HepG2 (cell line): ENCODE results near the gene KCNQ5.

Experiments used
- CREM ChIP-seq, 2 experiments: sonication (generic) in 1 of 2; formaldehyde crosslinking in 1 of 2; IDR thresholded peaks; 2 replicates each; pipeline versions ENCODE4 v1.4.0 to v1.6.1; 2016 to 2020; ENCODE audit warnings: antibody characterized with exemption in 1 of 2, mild to moderate bottlenecking in 1 of 2, missing genetic modification reagents in 1 of 2
- ESRRA ChIP-seq: sonication (generic); formaldehyde crosslinking; IDR thresholded peaks from 2 replicates; pipeline ENCODE4 v1.5.1; 2020; ENCODE audit warnings: mild to moderate bottlenecking, low read depth, missing genetic modification reagents
- JUNB ChIP-seq: sonication (generic); formaldehyde crosslinking; IDR thresholded peaks from 2 replicates; pipeline ENCODE4 v1.8.0; 2022; ENCODE audit warnings: missing genetic modification reagents, mild to moderate bottlenecking, borderline replicate concordance
- RAD51 ChIP-seq: fragments of 450-650 bp; IDR thresholded peaks from 2 replicates; pipeline ENCODE4 v1.6.1; 2016; ENCODE audit warnings: borderline replicate concordance
- REPIN1 ChIP-seq: sonication (generic); formaldehyde crosslinking; IDR thresholded peaks from 2 replicates; pipeline ENCODE4 v1.8.0; 2022; ENCODE audit warnings: missing genetic modification reagents, low read depth, mild to moderate bottlenecking, borderline replicate concordance
- ZBTB21 ChIP-seq: sonication (generic); formaldehyde crosslinking; IDR thresholded peaks from 2 replicates; pipeline ENCODE4 v1.4.0; 2020; ENCODE audit warnings: missing genetic modification reagents
- ZBTB3 ChIP-seq: sonication (generic); formaldehyde crosslinking; IDR thresholded peaks from 2 replicates; pipeline ENCODE4 v1.4.0; 2020; ENCODE audit warnings: low read depth, mild to moderate bottlenecking, moderate library complexity, missing genetic modification reagents, borderline replicate concordance
- ZFY ChIP-seq: sonication (generic); formaldehyde crosslinking; IDR thresholded peaks from 2 replicates; pipeline ENCODE4 v1.4.0; 2020; ENCODE audit warnings: missing genetic modification reagents
- TF ChIP-seq, protein P1 (sequence below): IDR thresholded peaks from 2 replicates; pipeline ENCODE4 v1.6.1; 2012; ENCODE audit warnings: inconsistent platforms
- TF ChIP-seq, protein P2 (sequence below), 2 experiments: sonication (generic) in 1 of 2; formaldehyde crosslinking in 1 of 2; IDR thresholded peaks; 2 replicates each; pipeline versions ENCODE4 v1.5.1 to v1.6.1; 2011 to 2020; ENCODE audit warnings: borderline replicate concordance in 1 of 2, low read depth in 1 of 2, low read length in 1 of 2, mild to moderate bottlenecking in 1 of 2, missing genetic modification reagents in 1 of 2, moderate library complexity in 1 of 2

- TF ChIP-seq ZBTB21 (CRISPR knock-in tag) (no peak), RAD51 (no peak), JUNB (no peak), ZBTB3 (CRISPR knock-in tag) (no peak), REPIN1 (CRISPR knock-in tag) (no peak), ZFY (no peak), CREM (IDR thresholded peaks at IDR 0.05) (no peak), CREM (CRISPR knock-in tag; IDR thresholded peaks at IDR 0.05) (no peak), ESRRA (CRISPR knock-in tag) (no peak)
- TF ChIP-seq, protein P1, sequence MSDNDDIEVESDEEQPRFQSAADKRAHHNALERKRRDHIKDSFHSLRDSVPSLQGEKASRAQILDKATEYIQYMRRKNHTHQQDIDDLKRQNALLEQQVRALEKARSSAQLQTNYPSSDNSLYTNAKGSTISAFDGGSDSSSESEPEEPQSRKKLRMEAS: no peak
- TF ChIP-seq, protein P2, sequence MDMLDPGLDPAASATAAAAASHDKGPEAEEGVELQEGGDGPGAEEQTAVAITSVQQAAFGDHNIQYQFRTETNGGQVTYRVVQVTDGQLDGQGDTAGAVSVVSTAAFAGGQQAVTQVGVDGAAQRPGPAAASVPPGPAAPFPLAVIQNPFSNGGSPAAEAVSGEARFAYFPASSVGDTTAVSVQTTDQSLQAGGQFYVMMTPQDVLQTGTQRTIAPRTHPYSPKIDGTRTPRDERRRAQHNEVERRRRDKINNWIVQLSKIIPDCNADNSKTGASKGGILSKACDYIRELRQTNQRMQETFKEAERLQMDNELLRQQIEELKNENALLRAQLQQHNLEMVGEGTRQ (IDR thresholded peaks at IDR 0.05; ENCODE audit: low read depth, low read length): no peak
- TF ChIP-seq, protein P2 (CRISPR knock-in tag; IDR thresholded peaks at IDR 0.05; ENCODE audit: borderline replicate concordance): no peak
Measured at GRCh38 chr6:73203098-73203497, 581.2 kb downstream of the KCNQ5 start.
